HG03025 (cell line): ENCODE data around the gene SLC35E1.
"Not testable (repeated sequence)": the region's sequence is repeated elsewhere in the genome, so short reads cannot be mapped to it uniquely, and the experiment has no call there.

ENCODE experiments used
- ATAC-seq: cut with Tn5 transposase; IDR thresholded peaks from one replicate; pipeline ENCODE4 v1.9.1; 2021; ENCODE audit warnings: mild to moderate bottlenecking, moderate library complexity; ENCODE audit not compliant: unreplicated experiment, low FRiP score

SLC35E1 gene

GRCh38 chr19:16561382-16561781 is 10.8 kb downstream of the SLC35E1 start:
- ATAC-seq = no peak

- ATAC-seq = no peak
Measured at GRCh38 chr19:16559780-16560276, 12.4 kb downstream of the SLC35E1 start.

- ATAC-seq = no peak
Measured at GRCh38 chr19:16554776-16555175, 17.4 kb downstream of the SLC35E1 start.

GRCh38 chr19:16551902-16552301 is 20.3 kb downstream of the SLC35E1 start:
- not testable (repeated sequence) for ATAC-seq

GRCh38 chr19:16548956-16549355 is 23.3 kb downstream of the SLC35E1 start:
- ATAC-seq = no peak

- ATAC-seq = no peak
Measured at GRCh38 chr19:16544473-16545231, 27.6 kb downstream of the SLC35E1 start.

- not testable (repeated sequence) for ATAC-seq
Measured at GRCh38 chr19:16543734-16544133, 28.5 kb downstream of the SLC35E1 start.

GRCh38 chr19:16542910-16543472 is 29.2 kb downstream of the SLC35E1 start:
- no peak for ATAC-seq

GRCh38 chr19:16542045-16542909 is 29.9 kb downstream of the SLC35E1 start, which contains the start of gene CHERP:
TSS of gene CHERP (minus strand) at chr19:16542437. CDS start at chr19:16542378, 59 bp downstream.
- ATAC-seq = peak; percentile 68

- no peak for ATAC-seq
Measured at GRCh38 chr19:16541526-16542044, 30.6 kb downstream of the SLC35E1 start.

GRCh38 chr19:16540948-16541347 is 31.3 kb downstream of the SLC35E1 start:
- ATAC-seq = no peak

- ATAC-seq = no peak
Measured at GRCh38 chr19:16537111-16537510, 35.1 kb downstream of the SLC35E1 start.

- ATAC-seq = no peak
Measured at GRCh38 chr19:16536130-16536529, 36.1 kb downstream of the SLC35E1 start.

GRCh38 chr19:16535381-16535780 is 36.8 kb downstream of the SLC35E1 start:
- no peak for ATAC-seq

GRCh38 chr19:16532440-16533234 is 39.6 kb downstream of the SLC35E1 start:
- no peak for ATAC-seq

- ATAC-seq = no peak
Measured at GRCh38 chr19:16531380-16531669, 40.9 kb downstream of the SLC35E1 start.

GRCh38 chr19:16530540-16531379 is 41.5 kb downstream of the SLC35E1 start:
- ATAC-seq = no peak

- no peak for ATAC-seq
Measured at GRCh38 chr19:16529466-16530144, 42.6 kb downstream of the SLC35E1 start.
